NCI-H69 (cell line): Measurements from ENCODE around the gene TALDO1.

Experiments used
- DNase-seq: peaks from one replicate; lab custom pipeline; 2025; lab: John Stamatoyannopoulos, UW

TALDO1 gene

GRCh38 chr11:801097-801780, 54.0 kb downstream of the TALDO1 start:
- DNase-seq = no peak

- DNase-seq = no peak
Measured at GRCh38 chr11:802018-802617, 54.9 kb downstream of the TALDO1 start.

- no peak for DNase-seq
Measured at GRCh38 chr11:802693-803466, 55.6 kb downstream of the TALDO1 start.

- DNase-seq = no peak
Measured at GRCh38 chr11:803467-803742, 56.1 kb downstream of the TALDO1 start.

- DNase-seq = peak; percentile 74
Measured at GRCh38 chr11:803770-804598, 56.7 kb downstream of the TALDO1 start.

- peak; percentile 55 for DNase-seq
Measured at GRCh38 chr11:804599-804964, 57.3 kb downstream of the TALDO1 start.

GRCh38 chr11:808427-809286, 61.4 kb downstream of the TALDO1 start:
- peak; percentile 47 for DNase-seq

- peak; percentile 99 for DNase-seq
Measured at GRCh38 chr11:809287-810039, 62.2 kb downstream of the TALDO1 start, which contains the start of gene RPLP2. Gene RPLP2 (plus strand): TSS chr11:809967. CDS start chr11:810235, 268 bp downstream.

GRCh38 chr11:810040-810567, 62.8 kb downstream of the TALDO1 start:
- DNase-seq = peak; percentile 57

- DNase-seq = no peak
Measured at GRCh38 chr11:811446-812245, 64.4 kb downstream of the TALDO1 start.

- DNase-seq = no peak
Measured at GRCh38 chr11:812390-812789, 65.1 kb downstream of the TALDO1 start.

- no peak for DNase-seq
Measured at GRCh38 chr11:813072-813455, 65.8 kb downstream of the TALDO1 start.

- DNase-seq = no peak
Measured at GRCh38 chr11:813456-814096, 66.3 kb downstream of the TALDO1 start.
